ENCODE data around the gene NQO1. TPM values are rescaled to one million over a fixed set of nuclear protein-coding genes. Genes with fewer than 3 reads are reported as not detected.

The NQO1 gene
- total and polyA plus RNA-seq, 2 of the 13 experiments (the other 11 are each of a cell fraction or from before 2014, with no cell fraction given): 464 to 1,060 TPM

GRCh38 chr16:69754469-69755310 lies 28.3 kb upstream of the NQO1 start, which contains the start of gene NOB1 (continued):
- TF ChIP-seq CREM (IDR thresholded peaks at IDR 0.05) (peak; percentile 34; the same call in 1 of the 2 replicates), CREM (CRISPR knock-in tag; IDR thresholded peaks at IDR 0.05) (no peak; the same call in 1 of the 2 replicates), ZNF20 (CRISPR knock-in tag; IDR thresholded peaks at IDR 0.05) (0 out of 2 replicates have a peak, but pooled peaks have one; percentile 70), NR2F2 (IDR thresholded peaks at IDR 0.05; ENCODE audit: borderline replicate concordance, low read depth) (peak; percentile 13; the same call in 1 of the 2 replicates), ZNF703 (CRISPR knock-in tag; IDR thresholded peaks at IDR 0.05; ENCODE audit: borderline replicate concordance) (no peak), MZF1 (CRISPR knock-in tag; IDR thresholded peaks at IDR 0.05; ENCODE audit: borderline replicate concordance) (no peak; the same call in 1 of the 2 replicates), GATAD1 (CRISPR knock-in tag; IDR thresholded peaks at IDR 0.05) (peak; percentile 93), KDM4B (CRISPR knock-in tag; IDR thresholded peaks at IDR 0.05) (peak; percentile 74; the same call in 1 of the 2 replicates), DNMT1 (CRISPR knock-in tag; IDR thresholded peaks at IDR 0.05) (peak; percentile 89; the same call in 1 of the 2 replicates), ZZZ3 (CRISPR knock-in tag; IDR thresholded peaks at IDR 0.05; ENCODE audit: borderline replicate concordance) (peak; percentile 26; the same call in 1 of the 2 replicates), ZNF10 (CRISPR knock-in tag; IDR thresholded peaks at IDR 0.05; ENCODE audit: borderline replicate concordance, low read depth) (no peak), MATR3 (CRISPR knock-in tag; IDR thresholded peaks at IDR 0.05) (no peak), RERE (CRISPR knock-in tag; IDR thresholded peaks at IDR 0.05; ENCODE audit: low read depth) (0 out of 2 replicates have a peak, but pooled peaks have one; percentile 68), ZNF263 (CRISPR knock-in tag; IDR thresholded peaks at IDR 0.05) (peak; percentile 71; the same call in 1 of the 2 replicates), FOXO4 (CRISPR knock-in tag; conservative IDR thresholded peaks at IDR 0.05) (no peak), NR1H2 (CRISPR knock-in tag; IDR thresholded peaks at IDR 0.05; ENCODE audit: borderline replicate concordance, low read depth) (peak; percentile 83; the same call in 1 of the 2 replicates), ZNF33B (CRISPR knock-in tag; IDR thresholded peaks at IDR 0.05) (peak; percentile 96), ZNF616 (CRISPR knock-in tag; IDR thresholded peaks at IDR 0.05; ENCODE audit: low read depth) (peak; percentile 88; the same call in 1 of the 2 replicates)
- TF ChIP-seq, protein P1, sequence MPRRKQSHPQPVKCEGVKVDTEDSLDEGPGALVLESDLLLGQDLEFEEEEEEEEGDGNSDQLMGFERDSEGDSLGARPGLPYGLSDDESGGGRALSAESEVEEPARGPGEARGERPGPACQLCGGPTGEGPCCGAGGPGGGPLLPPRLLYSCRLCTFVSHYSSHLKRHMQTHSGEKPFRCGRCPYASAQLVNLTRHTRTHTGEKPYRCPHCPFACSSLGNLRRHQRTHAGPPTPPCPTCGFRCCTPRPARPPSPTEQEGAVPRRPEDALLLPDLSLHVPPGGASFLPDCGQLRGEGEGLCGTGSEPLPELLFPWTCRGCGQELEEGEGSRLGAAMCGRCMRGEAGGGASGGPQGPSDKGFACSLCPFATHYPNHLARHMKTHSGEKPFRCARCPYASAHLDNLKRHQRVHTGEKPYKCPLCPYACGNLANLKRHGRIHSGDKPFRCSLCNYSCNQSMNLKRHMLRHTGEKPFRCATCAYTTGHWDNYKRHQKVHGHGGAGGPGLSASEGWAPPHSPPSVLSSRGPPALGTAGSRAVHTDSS (CRISPR knock-in tag; conservative IDR thresholded peaks at IDR 0.05): no peak; the same call in 1 of the 2 replicates
- TF ChIP-seq, protein P2, sequence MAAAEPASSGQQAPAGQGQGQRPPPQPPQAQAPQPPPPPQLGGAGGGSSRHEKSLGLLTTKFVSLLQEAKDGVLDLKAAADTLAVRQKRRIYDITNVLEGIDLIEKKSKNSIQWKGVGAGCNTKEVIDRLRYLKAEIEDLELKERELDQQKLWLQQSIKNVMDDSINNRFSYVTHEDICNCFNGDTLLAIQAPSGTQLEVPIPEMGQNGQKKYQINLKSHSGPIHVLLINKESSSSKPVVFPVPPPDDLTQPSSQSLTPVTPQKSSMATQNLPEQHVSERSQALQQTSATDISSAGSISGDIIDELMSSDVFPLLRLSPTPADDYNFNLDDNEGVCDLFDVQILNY (CRISPR knock-in tag; conservative IDR thresholded peaks at IDR 0.05): 0 out of 2 replicates have a peak, but pooled peaks have one; percentile 21

All from HepG2 (cell line).